Measurements from ENCODE around the gene TNNT3. TPM values are rescaled to one million over a fixed set of nuclear protein-coding genes. Genes with fewer than 3 reads are reported as not detected.
"Not testable (repeated sequence)": the region's sequence is repeated elsewhere in the genome, so short reads cannot be mapped to it uniquely, and the experiment has no call there.

The TNNT3 gene
- total RNA-seq, 1 donor, result not detected

DNA sequence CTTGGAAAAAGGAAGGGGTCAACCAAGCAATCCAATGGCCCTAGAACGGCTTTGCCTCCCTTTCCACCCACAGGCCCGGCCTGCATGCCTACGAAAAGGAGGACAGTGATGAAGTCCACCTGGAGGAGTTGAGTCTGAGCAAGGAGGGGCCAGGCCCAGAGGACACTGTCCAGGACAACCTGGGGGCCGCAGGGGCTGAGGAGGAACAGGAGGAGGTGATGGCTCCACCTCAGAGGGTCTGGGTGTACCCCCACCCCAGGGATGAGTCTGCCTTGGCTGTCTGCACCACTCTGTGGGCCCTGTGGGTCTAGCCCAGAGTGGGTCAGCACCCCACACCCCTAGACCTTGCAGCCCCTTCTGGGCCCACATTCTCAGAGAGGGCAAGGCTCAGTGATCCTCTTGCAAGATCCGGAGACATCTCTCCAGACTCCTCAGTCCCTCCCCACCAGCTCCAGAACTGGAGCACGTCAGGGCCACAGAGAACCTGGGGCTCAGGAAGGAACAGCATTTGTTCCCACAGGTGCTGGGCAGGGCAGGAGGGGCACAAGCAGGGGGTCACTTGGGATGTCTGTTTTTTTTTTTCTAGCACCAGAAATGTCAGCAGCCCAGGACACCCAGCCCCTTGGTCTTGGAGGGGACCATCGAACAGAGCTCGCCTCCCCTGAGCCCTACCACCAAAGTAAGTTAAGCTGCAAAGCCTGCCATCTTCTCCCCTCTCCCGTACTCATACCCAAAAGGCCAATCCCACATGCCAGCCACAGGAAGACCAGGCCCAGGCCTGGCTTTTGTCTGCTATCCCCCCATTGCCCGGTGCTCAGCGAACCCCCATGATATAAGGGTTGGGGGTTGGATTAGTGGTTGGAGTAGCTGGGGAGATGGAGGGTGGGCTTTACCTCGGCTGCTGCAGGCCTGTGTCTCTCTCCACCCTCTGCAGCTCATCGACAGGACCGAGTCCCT is 35.9 kb upstream of the TNNT3 start:
- H3K27ac ChIP-seq (ENCODE audit: low read depth, low read length), result no peak overlapping the region
- H3K27me3 ChIP-seq (ENCODE audit: insufficient read depth, low read length), result no peaks in the 10 kb centered on the region
- no peaks in the 10 kb centered on the region for H3K79me2 ChIP-seq (ENCODE audit: insufficient read depth, low read length)
- peaks cover 12% of the 10 kb centered on the region for H3K4me1 ChIP-seq (ENCODE audit: insufficient read depth, low read length)
- H4K20me1 ChIP-seq (ENCODE audit: insufficient read depth, low read length), result no peaks in the 10 kb centered on the region
- no peaks in the 10 kb centered on the region for H3K9me3 ChIP-seq (ENCODE audit: low read depth, low read length)
- peak; percentile 82 for DNase-seq (ENCODE audit: insufficient read length, low spot score, missing footprints)
- no peak overlapping the region for H3K4me3 ChIP-seq (ENCODE audit: insufficient read depth, low read length)
- no peak overlapping the region for H2AFZ ChIP-seq (ENCODE audit: low read length)
- no peak overlapping the region for H3K4me2 ChIP-seq (ENCODE audit: insufficient read depth, low read length)
- peaks cover 12% of the 10 kb centered on the region for H3K36me3 ChIP-seq (ENCODE audit: insufficient read depth, low read length)
- TF ChIP-seq, protein P1, sequence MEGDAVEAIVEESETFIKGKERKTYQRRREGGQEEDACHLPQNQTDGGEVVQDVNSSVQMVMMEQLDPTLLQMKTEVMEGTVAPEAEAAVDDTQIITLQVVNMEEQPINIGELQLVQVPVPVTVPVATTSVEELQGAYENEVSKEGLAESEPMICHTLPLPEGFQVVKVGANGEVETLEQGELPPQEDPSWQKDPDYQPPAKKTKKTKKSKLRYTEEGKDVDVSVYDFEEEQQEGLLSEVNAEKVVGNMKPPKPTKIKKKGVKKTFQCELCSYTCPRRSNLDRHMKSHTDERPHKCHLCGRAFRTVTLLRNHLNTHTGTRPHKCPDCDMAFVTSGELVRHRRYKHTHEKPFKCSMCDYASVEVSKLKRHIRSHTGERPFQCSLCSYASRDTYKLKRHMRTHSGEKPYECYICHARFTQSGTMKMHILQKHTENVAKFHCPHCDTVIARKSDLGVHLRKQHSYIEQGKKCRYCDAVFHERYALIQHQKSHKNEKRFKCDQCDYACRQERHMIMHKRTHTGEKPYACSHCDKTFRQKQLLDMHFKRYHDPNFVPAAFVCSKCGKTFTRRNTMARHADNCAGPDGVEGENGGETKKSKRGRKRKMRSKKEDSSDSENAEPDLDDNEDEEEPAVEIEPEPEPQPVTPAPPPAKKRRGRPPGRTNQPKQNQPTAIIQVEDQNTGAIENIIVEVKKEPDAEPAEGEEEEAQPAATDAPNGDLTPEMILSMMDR (IDR thresholded peaks at IDR 0.05; ENCODE audit: extremely low read depth, low read depth, low read length), result no peak

DNA sequence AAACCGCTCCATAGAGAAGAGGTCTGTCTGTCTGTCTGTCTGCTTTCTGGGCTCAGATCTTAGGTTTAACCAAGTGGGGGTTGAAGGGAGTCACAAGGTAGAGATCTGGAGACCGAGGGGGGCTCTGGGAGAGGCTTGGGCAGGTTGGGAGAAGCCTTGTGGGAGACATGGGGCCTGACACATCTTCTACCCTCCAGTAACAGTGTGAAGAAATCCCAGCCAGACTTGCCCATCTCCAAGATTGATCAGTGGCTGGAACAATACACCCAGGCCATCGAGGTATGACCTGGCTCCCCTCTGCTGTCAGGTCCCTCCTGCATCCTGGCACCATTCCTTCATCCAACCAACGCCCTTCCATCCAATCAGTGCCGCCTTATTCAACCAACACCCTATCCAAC is 35.2 kb upstream of the TNNT3 start:
- Histone ChIP-seq H3K4me1 (ENCODE audit: insufficient read depth, low read length) (peaks cover 12% of the 10 kb centered on the region), H2AFZ (ENCODE audit: low read length) (no peak overlapping the region), H3K79me2 (ENCODE audit: insufficient read depth, low read length) (no peaks in the 10 kb centered on the region), H3K27me3 (ENCODE audit: insufficient read depth, low read length) (no peaks in the 10 kb centered on the region), H3K4me2 (ENCODE audit: insufficient read depth, low read length) (no peak overlapping the region), H3K27ac (ENCODE audit: low read depth, low read length) (no peak overlapping the region), H4K20me1 (ENCODE audit: insufficient read depth, low read length) (no peaks in the 10 kb centered on the region), H3K36me3 (ENCODE audit: insufficient read depth, low read length) (peaks cover 12% of the 10 kb centered on the region), H3K9me3 (ENCODE audit: low read depth, low read length) (no peaks in the 10 kb centered on the region), H3K4me3 (ENCODE audit: insufficient read depth, low read length) (no peak overlapping the region)
- TF ChIP-seq, protein P1 (IDR thresholded peaks at IDR 0.05; ENCODE audit: extremely low read depth, low read depth, low read length), result no peak
- peak; percentile 38 for DNase-seq (ENCODE audit: insufficient read length, low spot score, missing footprints)

DNA sequence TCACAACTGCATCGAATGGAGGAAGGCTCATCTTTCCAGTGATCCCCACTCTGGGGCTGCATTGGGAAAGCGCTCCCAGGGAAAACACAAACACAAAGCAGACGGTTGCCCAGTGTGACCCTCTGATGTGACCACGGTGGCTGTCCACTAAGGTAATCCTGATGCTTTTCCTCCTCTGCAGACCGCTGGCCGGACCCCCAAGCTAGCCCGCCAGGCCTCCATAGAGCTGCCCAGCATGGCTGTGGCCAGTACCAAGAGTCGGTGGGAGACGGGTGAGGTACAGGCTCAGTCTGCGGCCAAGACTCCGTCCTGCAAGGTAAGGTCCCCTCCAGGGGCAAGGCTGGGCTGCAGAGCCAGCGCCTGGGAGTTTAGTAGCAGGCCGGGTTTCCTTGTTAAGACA is 33.0 kb upstream of the TNNT3 start:
- not testable (repeated sequence) for H3K4me3 ChIP-seq (ENCODE audit: insufficient read depth, low read length); DNase-seq (ENCODE audit: insufficient read length, low spot score, missing footprints); H3K4me1 ChIP-seq (ENCODE audit: insufficient read depth, low read length); H4K20me1 ChIP-seq (ENCODE audit: insufficient read depth, low read length); H3K4me2 ChIP-seq (ENCODE audit: insufficient read depth, low read length); H3K27ac ChIP-seq (ENCODE audit: low read depth, low read length); H3K79me2 ChIP-seq (ENCODE audit: insufficient read depth, low read length); H3K27me3 ChIP-seq (ENCODE audit: insufficient read depth, low read length); H2AFZ ChIP-seq (ENCODE audit: low read length); H3K9me3 ChIP-seq (ENCODE audit: low read depth, low read length)
- peaks cover 12% of the 10 kb centered on the region for H3K36me3 ChIP-seq (ENCODE audit: insufficient read depth, low read length)

DNA sequence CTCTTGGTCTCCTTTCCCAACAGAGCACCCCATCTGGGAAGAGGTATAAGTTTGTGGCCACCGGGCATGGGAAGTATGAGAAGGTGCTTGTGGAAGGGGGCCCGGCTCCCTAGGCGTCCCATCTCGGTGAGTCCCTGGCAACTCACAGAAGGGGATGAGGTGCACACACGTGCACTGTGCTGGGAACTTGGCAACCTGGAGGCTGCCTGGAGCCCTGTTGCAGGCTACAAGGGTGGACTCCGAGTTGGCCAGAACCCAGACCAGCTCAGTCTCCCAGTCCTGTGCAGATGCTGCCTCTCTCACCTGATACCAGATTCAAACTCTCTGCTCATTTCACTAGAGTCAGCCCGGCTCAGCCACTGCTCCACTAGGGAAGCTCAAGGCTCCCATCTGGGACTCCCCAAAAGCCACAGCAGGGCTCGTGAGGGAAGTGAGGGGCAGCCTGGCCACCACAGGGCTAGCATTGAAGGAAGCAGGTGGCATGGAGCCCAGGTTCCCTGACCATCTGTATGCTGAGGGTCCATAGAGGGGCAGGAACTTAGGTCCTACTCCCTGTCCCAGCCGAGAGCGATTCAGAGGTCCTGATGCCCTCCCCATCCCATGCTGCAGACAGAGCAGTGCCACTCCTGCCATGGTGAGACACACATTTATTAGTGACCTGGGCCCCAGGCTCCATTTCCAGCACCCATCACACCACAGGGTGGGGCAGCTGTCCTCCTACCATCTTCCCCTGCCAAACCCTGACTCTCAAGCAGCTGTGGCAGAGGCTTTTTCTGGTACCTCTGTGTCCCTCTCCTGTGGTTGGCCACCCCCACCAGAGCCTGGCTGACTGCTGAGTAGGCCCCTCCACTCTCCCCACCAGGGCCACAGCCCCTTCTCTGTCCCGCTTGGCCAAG is 31.8 kb upstream of the TNNT3 start:
- TF ChIP-seq, protein P1 (IDR thresholded peaks at IDR 0.05; ENCODE audit: extremely low read depth, low read depth, low read length), result no peak
- Histone ChIP-seq H2AFZ (ENCODE audit: low read length) (no peak overlapping the region), H3K27ac (ENCODE audit: low read depth, low read length) (no peak overlapping the region), H3K4me2 (ENCODE audit: insufficient read depth, low read length) (no peak overlapping the region), H3K27me3 (ENCODE audit: insufficient read depth, low read length) (no peaks in the 10 kb centered on the region), H3K9me3 (ENCODE audit: low read depth, low read length) (no peaks in the 10 kb centered on the region), H3K4me3 (ENCODE audit: insufficient read depth, low read length) (no peak overlapping the region), H3K79me2 (ENCODE audit: insufficient read depth, low read length) (no peaks in the 10 kb centered on the region), H4K20me1 (ENCODE audit: insufficient read depth, low read length) (no peaks in the 10 kb centered on the region), H3K4me1 (ENCODE audit: insufficient read depth, low read length) (no peaks in the 10 kb centered on the region), H3K36me3 (ENCODE audit: insufficient read depth, low read length) (peaks cover 12% of the 10 kb centered on the region)
- peak; percentile 76 for DNase-seq (ENCODE audit: insufficient read length, low spot score, missing footprints)
